ENCODE measurements around the gene SLC12A7.
"Not testable (repeated sequence)": the region's sequence is repeated elsewhere in the genome, so short reads cannot be mapped to it uniquely, and the experiment has no call there.

SLC12A7 gene

DNA sequence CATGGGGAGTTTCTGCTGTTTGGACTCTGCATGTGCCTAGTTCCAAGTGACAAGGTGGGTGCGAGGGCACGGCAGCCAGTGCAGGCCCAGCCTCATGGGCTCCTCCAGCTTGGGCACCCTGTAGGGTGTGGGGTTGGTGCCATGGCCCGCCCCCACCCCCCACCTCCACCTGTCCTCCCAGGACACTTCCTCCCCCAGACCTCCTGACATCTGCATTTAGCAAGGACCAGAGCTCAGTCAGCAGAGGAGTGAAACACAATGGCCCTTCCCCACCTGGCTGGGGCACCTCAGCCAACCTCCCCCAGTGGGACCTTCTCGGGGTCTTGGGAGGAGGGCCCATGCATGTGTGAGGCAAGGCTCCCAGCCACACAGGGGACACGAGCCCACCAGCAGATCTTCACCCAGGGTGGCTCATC is 105.2 kb downstream of the SLC12A7 start:
- DNase-seq (ENCODE audit: low read depth), result no peak

DNA sequence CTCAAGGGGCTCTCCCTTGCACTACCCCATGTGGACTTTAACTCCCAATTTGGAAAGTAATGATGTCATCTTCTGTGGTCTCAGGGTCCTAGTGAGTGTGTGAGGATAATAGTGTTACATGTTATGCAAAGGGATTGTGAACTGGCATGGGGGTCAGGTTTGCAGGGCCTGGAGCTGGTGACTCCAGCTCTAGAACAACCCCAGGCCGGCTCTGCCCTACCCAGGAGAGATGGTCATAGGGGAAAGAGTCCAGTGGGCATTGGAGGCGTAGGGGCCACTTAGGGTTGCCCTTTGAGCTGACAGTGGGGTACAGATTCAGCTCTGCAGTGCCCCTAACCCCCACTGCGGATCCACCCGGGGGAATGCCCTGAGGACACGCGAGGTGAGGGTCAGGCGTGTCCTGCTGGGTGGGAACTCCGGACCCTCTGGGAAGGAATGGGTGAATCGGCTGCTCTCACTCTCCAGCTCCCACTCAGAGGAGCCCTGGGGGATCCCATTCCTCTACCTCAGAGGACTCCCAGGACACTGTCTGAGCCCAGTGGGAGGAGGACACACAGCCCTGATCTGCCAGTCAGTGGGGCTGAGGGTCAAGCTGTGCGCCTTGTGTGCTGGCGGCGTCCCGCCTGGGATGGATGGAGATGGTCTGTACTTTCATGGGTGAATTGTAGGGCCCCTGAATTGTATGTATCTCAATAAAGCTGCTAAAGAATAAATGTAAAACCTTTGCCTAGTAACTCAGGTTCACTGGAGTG is 105.8 kb downstream of the SLC12A7 start:
- DNase-seq (ENCODE audit: low read depth), result no peak

DNA sequence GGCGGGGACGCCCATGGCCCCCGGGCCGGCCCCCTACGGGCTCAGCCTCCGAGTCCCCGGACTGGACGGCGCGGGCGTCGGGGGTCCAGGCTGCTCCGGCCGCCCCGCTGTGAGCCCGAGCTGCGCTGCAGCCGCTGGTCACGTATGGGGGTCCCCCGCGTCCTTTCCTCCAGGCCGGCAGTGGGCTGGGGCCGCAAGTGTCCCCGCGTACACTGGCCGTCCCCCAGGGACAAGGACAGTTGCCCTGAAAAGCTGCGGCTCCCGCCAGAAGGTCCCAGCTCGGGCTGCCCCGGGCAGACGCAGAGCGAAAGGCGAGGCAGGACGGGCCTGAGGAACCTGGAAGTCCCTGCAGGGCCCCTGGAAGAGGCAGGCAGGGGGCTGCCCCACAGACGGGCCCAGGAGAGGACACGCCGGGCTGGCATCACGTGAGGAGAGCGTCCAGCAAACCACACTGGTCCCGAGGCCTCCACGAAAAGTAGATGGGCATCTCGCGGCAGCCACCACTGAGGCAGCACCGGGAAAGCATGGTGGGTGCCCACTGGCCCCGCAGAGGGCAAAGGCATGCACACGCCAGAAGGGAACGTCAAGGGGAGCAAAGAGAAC is 106.5 kb downstream of the SLC12A7 start:
- DNase-seq (ENCODE audit: low read depth), result no peak

DNA sequence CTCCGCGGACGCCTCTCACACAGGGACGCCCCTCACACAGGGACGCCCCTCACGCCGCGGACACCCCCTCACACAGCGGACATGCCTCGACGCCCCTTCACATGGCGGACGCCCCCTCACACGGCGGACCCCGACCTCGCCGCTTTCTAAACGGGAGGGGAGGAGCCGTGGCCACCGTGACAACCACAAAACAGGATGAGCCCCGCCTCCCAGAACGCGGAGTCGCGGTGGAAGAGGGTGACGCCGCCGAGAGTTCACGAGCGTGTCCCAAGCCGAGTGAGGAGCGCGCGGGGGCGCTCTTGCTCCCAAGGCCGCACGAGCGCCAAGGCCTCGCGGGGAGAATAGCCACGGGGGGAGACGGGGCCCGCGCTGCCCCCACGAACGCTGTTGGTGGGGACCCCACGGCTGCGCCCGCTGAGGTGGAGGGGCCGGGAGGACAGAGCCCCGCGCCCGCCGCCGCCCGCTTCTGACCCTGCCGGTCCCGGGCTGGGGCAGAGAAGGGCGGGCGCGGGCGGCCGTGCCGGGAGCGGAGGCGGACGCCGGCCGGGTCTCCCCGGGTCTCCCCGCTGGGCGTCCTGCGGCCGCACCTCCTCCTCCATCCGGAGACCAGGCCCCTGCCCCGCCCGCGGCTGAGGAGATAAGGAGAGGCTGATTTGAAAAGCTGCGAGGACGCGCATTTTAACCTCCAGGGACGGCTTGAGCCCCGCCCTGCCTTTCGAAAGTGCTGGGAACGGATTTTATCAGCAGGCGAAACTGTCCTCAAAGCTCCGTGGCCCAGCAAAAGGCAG is 107.2 kb downstream of the SLC12A7 start:
- DNase-seq (ENCODE audit: low read depth), result no peak

DNA sequence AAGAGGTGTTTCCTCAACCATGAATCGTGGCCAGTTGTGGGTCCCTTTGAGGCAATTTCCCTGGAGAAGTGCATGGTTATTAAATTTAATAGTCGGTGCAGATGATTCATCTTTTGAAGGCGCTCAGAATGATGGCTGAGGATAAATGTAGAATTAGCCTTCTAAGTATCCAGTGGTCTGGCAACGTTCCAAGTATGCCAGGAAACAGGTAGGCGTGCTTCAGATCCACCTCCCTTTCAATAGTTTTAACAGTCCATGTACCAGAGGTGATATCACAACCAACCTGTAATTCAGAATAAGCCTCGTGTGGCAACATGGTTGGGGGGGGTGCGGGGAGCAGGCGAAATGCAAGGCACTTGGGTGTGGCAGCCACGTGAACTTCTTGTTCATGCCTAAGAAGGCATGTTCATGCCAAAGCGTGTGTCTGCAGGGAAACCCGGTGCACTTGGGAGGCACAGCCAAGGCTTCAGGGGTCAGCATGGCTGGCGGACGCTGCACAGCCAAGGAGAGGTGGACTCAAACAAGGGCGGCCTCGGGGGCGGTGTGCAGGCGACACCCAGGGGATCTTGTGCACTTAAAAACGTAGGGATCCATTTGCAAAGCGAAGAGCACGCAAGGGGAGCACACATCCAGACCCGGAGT is 108.4 kb downstream of the SLC12A7 start:
- no peak for DNase-seq (ENCODE audit: low read depth)

DNA sequence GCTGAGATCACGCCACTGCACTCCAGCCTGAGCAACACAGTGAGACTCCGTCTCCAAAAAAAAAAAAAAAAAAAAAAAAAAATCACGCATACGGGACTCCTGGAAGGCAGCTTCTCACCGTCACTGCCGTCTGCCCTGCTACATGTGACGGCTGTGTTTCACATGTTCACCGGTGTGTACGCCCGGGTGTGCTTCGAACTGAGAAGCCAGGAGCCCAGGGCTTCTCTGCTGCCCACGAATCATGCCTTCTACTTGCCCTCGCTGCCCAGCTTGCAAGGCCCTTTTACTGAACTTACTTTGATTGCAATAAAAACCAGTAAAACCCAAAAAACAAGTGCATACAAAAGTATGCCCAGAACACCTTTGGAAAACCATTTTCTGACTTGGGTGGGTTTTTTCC is 109.0 kb downstream of the SLC12A7 start:
- DNase-seq (ENCODE audit: low read depth), result no peak

DNA sequence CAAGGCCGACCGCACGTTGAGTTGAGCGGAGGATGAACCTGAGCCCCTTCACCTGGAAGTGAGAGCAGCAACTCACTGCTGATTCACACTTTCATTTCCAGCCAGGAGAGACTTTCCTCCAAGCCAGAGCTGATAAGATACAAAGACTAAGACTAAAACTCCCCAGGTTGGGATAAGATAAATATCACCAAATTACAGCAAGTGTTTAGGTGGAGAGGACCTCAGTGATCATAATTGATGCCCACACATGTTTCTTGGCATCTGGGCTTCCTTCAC is 109.7 kb downstream of the SLC12A7 start:
- no peak for DNase-seq (ENCODE audit: low read depth)

DNA sequence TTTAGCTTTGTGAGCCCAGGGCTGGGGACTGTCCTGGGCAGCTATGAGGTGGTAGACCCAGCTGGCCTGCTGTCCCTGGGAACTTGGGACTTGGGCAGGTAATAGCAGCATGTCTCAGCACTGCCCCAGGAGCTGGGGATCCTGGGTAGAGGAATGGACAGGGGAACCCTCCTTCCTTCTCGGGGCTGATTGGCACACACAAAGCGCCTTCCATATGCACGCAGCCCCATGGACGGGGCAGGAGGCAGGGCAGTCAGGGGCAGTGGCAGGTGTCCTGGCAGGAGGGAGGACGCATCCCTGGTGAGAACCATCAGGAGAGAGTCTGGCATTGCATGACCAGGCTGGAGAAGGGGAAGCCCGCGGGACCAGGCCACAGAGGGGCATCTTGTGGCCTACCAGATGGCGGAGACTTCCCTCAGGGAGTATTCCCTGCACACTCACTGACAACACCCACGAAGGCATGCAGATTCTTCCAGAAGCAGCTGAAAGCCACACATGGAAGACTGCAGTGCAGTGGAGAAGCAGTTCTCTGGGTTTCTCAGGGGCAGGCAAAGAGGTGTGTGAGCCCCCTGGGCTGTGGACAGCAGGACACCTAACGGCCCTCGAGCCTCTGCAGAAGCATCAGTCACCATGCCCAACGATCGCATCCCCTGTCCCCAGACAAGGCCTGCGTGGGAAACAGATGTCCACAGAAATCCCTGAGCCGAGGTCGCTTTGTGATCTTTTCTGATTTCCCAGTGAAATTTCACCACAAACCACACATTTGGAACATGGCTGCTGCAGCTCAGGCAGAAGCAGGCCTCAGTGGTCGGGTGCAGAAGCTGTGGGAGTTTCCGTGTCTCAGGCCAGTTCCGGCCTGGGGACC is 110.2 kb downstream of the SLC12A7 start:
- no peak for DNase-seq (ENCODE audit: low read depth)

DNA sequence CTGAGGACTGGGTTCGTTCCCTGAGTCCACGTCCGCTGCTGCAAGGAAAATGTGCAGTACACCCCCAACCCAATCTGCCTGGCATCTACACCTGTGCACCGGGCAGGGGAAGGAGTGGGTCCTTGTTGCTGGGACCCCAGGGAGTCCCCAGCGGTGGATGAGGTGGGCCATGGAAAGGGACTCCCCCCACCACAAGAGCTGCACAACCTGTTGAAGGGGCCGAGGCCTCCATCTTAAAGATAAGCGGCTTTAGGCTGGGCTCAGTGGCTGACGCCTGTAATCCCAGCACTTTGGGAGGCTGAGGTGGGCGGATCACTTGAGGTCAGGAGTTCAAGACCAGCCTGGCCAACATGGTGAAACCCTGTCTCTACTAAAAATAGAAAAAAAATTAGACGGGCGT is 111.0 kb downstream of the SLC12A7 start:
- not testable (repeated sequence) for DNase-seq (ENCODE audit: low read depth)
